Measurements from ENCODE around the gene MEIKIN.

The MEIKIN gene

GRCh38 chr5:131944702-131945550 is 537 bp downstream of the MEIKIN start:
- TF ChIP-seq CTCF (IDR thresholded peaks at IDR 0.05; ENCODE audit: borderline replicate concordance, extremely low read depth, low read length, poor library complexity, severe bottlenecking) = no peak
- TF ChIP-seq EZH2 (IDR thresholded peaks at IDR 0.05; ENCODE audit: borderline replicate concordance, low read depth, low read length, severe bottlenecking) = no peak
- H3K4me2 ChIP-seq (ENCODE audit: insufficient read depth, low read length) = no peak overlapping the region
- DNase-seq = no peak
- no peaks in the 10 kb centered on the region for H3K9me3 ChIP-seq (ENCODE audit: insufficient read depth, low read length, severe bottlenecking)
- no peak overlapping the region for H3K27ac ChIP-seq (ENCODE audit: low read length)
- no peaks in the 10 kb centered on the region for H3K36me3 ChIP-seq (ENCODE audit: insufficient read depth, low read length)
- no peaks in the 10 kb centered on the region for H3K79me2 ChIP-seq (ENCODE audit: insufficient read depth, low read length)
- peaks cover 1% of the 10 kb centered on the region for H3K27me3 ChIP-seq (ENCODE audit: insufficient read depth, low read length, poor library complexity)
- H3K4me1 ChIP-seq (ENCODE audit: insufficient read depth, low read length) = no peaks in the 10 kb centered on the region
- H3K4me3 ChIP-seq (ENCODE audit: low read depth in 1 of 2, low read length in 2 of 2) = no peak overlapping the region
- H3K9ac ChIP-seq (ENCODE audit: low read depth, low read length) = no peak overlapping the region
- no peak for ATAC-seq (ENCODE audit: insufficient read depth, low read depth)
- H2AFZ ChIP-seq (ENCODE audit: low read depth, low read length) = no peak overlapping the region
- no peaks in the 10 kb centered on the region for H4K20me1 ChIP-seq (ENCODE audit: insufficient read depth, low read length)

- Histone ChIP-seq H3K4me1 (ENCODE audit: insufficient read depth, low read length) (no peaks in the 10 kb centered on the region), H3K27ac (ENCODE audit: low read length) (no peak overlapping the region), H2AFZ (ENCODE audit: low read depth, low read length) (no peak overlapping the region), H3K79me2 (ENCODE audit: insufficient read depth, low read length) (no peaks in the 10 kb centered on the region), H3K36me3 (ENCODE audit: insufficient read depth, low read length) (no peaks in the 10 kb centered on the region), H3K4me2 (ENCODE audit: insufficient read depth, low read length) (no peak overlapping the region), H3K4me3 (ENCODE audit: low read depth in 1 of 2, low read length in 2 of 2) (no peak overlapping the region), H3K27me3 (ENCODE audit: insufficient read depth, low read length, poor library complexity) (peaks cover 5% of the 10 kb centered on the region), H3K9me3 (ENCODE audit: insufficient read depth, low read length, severe bottlenecking) (no peaks in the 10 kb centered on the region), H4K20me1 (ENCODE audit: insufficient read depth, low read length) (no peaks in the 10 kb centered on the region), H3K9ac (ENCODE audit: low read depth, low read length) (no peak overlapping the region)
- TF ChIP-seq CTCF (IDR thresholded peaks at IDR 0.05; ENCODE audit: borderline replicate concordance, extremely low read depth, low read length, poor library complexity, severe bottlenecking) = no peak
- no peak for TF ChIP-seq EZH2 (IDR thresholded peaks at IDR 0.05; ENCODE audit: borderline replicate concordance, low read depth, low read length, severe bottlenecking)
- ATAC-seq (ENCODE audit: insufficient read depth, low read depth) (no peak), DNase-seq (no peak)
Measured at GRCh38 chr5:131943916-131944315, 1.5 kb downstream of the MEIKIN start.

GRCh38 chr5:131942016-131942415 is 3.4 kb downstream of the MEIKIN start:
- TF ChIP-seq CTCF (IDR thresholded peaks at IDR 0.05; ENCODE audit: borderline replicate concordance, extremely low read depth, low read length, poor library complexity, severe bottlenecking) (no peak), EZH2 (IDR thresholded peaks at IDR 0.05; ENCODE audit: borderline replicate concordance, low read depth, low read length, severe bottlenecking) (no peak)
- H3K79me2 ChIP-seq (ENCODE audit: insufficient read depth, low read length) = no peaks in the 10 kb centered on the region
- H3K9ac ChIP-seq (ENCODE audit: low read depth, low read length) = no peak overlapping the region
- ATAC-seq (ENCODE audit: insufficient read depth, low read depth) (no peak), DNase-seq (no peak)
- no peaks in the 10 kb centered on the region for H3K36me3 ChIP-seq (ENCODE audit: insufficient read depth, low read length)
- H3K4me1 ChIP-seq (ENCODE audit: insufficient read depth, low read length) = no peaks in the 10 kb centered on the region
- H3K4me3 ChIP-seq (ENCODE audit: low read depth in 1 of 2, low read length in 2 of 2) = no peak overlapping the region
- H3K9me3 ChIP-seq (ENCODE audit: insufficient read depth, low read length, severe bottlenecking) = no peaks in the 10 kb centered on the region
- H3K27me3 ChIP-seq (ENCODE audit: insufficient read depth, low read length, poor library complexity) = peaks cover 8% of the 10 kb centered on the region
- no peaks in the 10 kb centered on the region for H4K20me1 ChIP-seq (ENCODE audit: insufficient read depth, low read length)
- H2AFZ ChIP-seq (ENCODE audit: low read depth, low read length) = no peak overlapping the region
- H3K4me2 ChIP-seq (ENCODE audit: insufficient read depth, low read length) = no peak overlapping the region
- H3K27ac ChIP-seq (ENCODE audit: low read length) = no peak overlapping the region

Measured in DND-41 (cell line).